ENCODE measurements around the gene EPDR1. TPM values are rescaled to one million over a fixed set of nuclear protein-coding genes. Genes with fewer than 3 reads are reported as not detected.

Gene EPDR1
- polyA plus RNA-seq, 1 donor (not counting 4 experiments of a cell fraction or from before 2014, with no cell fraction given), result not detected

GRCh38 chr7:37916017-37916672 lies 4.3 kb upstream of the EPDR1 start:
- no peak overlapping the region for H2AFZ ChIP-seq (ENCODE audit: control insufficient read depth, low read length)
- no peak overlapping the region for H3K4me2 ChIP-seq (ENCODE audit: control insufficient read depth, extremely low read depth, insufficient read depth, low read depth, low read length)
- no peak overlapping the region for H3K4me3 ChIP-seq (ENCODE audit: control insufficient read depth in 2 of 3, extremely low read depth in 1 of 3, insufficient read depth in 2 of 3, low read depth in 1 of 3, low read length in 3 of 3)
- dilution Hi-C loops (cut with MboI; ENCODE audit: extremely low pct_ligation_motif_present, low sequenced_read_pairs), result no loop called here
- H3K36me3 ChIP-seq (ENCODE audit: control insufficient read depth in 2 of 2, extremely low read depth in 1 of 2, insufficient read depth in 2 of 2, low read length in 2 of 2), result no peaks in the 10 kb centered on the region
- H4K20me1 ChIP-seq (ENCODE audit: control insufficient read depth, extremely low read depth, insufficient read depth, low read length), result no peaks in the 10 kb centered on the region
- no peaks in the 10 kb centered on the region for H3K79me2 ChIP-seq (ENCODE audit: control insufficient read depth, insufficient read depth, low read length)
- no peak for DNase-seq (ENCODE audit: low read depth, low spot score)
- H3K9ac ChIP-seq (ENCODE audit: control insufficient read depth, extremely low read depth, insufficient read depth, low read length), result no peak overlapping the region
- H3K27me3 ChIP-seq (ENCODE audit: control insufficient read depth, extremely low read depth, insufficient read depth, low read length), result peaks cover 18% of the 10 kb centered on the region
- FAIRE-seq, result no peak
- no peaks in the 10 kb centered on the region for H3K9me1 ChIP-seq (ENCODE audit: control insufficient read depth, extremely low read depth, insufficient read depth, low read length)
- H3K4me1 ChIP-seq (ENCODE audit: control insufficient read depth, extremely low read depth, insufficient read depth, low read length), result no peaks in the 10 kb centered on the region
- H3K27ac ChIP-seq (ENCODE audit: control insufficient read depth, insufficient read depth, low read length), result no peak overlapping the region
- TF ChIP-seq EZH2 (IDR thresholded peaks at IDR 0.05; ENCODE audit: low read length) (no peak), CTCF (optimal IDR thresholded peaks at IDR 0.05 in 1 of 3, IDR thresholded peaks at IDR 0.05 in 1 of 3, conservative IDR thresholded peaks at IDR 0.05 in 1 of 3; ENCODE audit: extremely low read depth in 1 of 3, insufficient read depth in 2 of 3, low read length in 3 of 3) (no peak)
- H3K9me3 ChIP-seq (ENCODE audit: control insufficient read depth, low read depth, low read length), result no peaks in the 10 kb centered on the region

GRCh38 chr7:37916673-37917660 lies 3.5 kb upstream of the EPDR1 start, which contains the start of gene SFRP4:
SFRP4 (minus strand) TSS chr7:37916817; CDS start chr7:37916537, 280 bp downstream.
- DNase-seq (ENCODE audit: low read depth, low spot score) (no peak), FAIRE-seq (no peak)
- no peak within 1 kb of the TSS for H3K9ac ChIP-seq (ENCODE audit: control insufficient read depth, extremely low read depth, insufficient read depth, low read length)
- TF ChIP-seq CTCF (optimal IDR thresholded peaks at IDR 0.05 in 1 of 3, IDR thresholded peaks at IDR 0.05 in 1 of 3, conservative IDR thresholded peaks at IDR 0.05 in 1 of 3; ENCODE audit: extremely low read depth in 1 of 3, insufficient read depth in 2 of 3, low read length in 3 of 3) (peak; percentile 27 to 47 (median 36)), EZH2 (IDR thresholded peaks at IDR 0.05; ENCODE audit: low read length) (no peak)
- no peak within 1 kb of the TSS for H3K4me3 ChIP-seq (ENCODE audit: control insufficient read depth in 2 of 3, extremely low read depth in 1 of 3, insufficient read depth in 2 of 3, low read depth in 1 of 3, low read length in 3 of 3)
- H3K27me3 ChIP-seq (ENCODE audit: control insufficient read depth, extremely low read depth, insufficient read depth, low read length), result peaks cover 22% of the 10 kb centered on the region
- H2AFZ ChIP-seq (ENCODE audit: control insufficient read depth, low read length), result no peak within 1 kb of the TSS
- no peaks in the 10 kb centered on the region for H4K20me1 ChIP-seq (ENCODE audit: control insufficient read depth, extremely low read depth, insufficient read depth, low read length)
- no peaks in the 10 kb centered on the region for H3K79me2 ChIP-seq (ENCODE audit: control insufficient read depth, insufficient read depth, low read length)
- no peak within 1 kb of the TSS for H3K4me2 ChIP-seq (ENCODE audit: control insufficient read depth, extremely low read depth, insufficient read depth, low read depth, low read length)
- no peaks in the 10 kb centered on the region for H3K4me1 ChIP-seq (ENCODE audit: control insufficient read depth, extremely low read depth, insufficient read depth, low read length)
- H3K9me1 ChIP-seq (ENCODE audit: control insufficient read depth, extremely low read depth, insufficient read depth, low read length), result no peaks in the 10 kb centered on the region
- H3K27ac ChIP-seq (ENCODE audit: control insufficient read depth, insufficient read depth, low read length), result no peak within 1 kb of the TSS
- no peaks in the 10 kb centered on the region for H3K36me3 ChIP-seq (ENCODE audit: control insufficient read depth in 2 of 2, extremely low read depth in 1 of 2, insufficient read depth in 2 of 2, low read length in 2 of 2)
- dilution Hi-C loops (cut with MboI; ENCODE audit: extremely low pct_ligation_motif_present, low sequenced_read_pairs), result no loop called here
- no peaks in the 10 kb centered on the region for H3K9me3 ChIP-seq (ENCODE audit: control insufficient read depth, low read depth, low read length)
